Lower lobe of right lung (tissue), 2 donors: ENCODE results near the gene MAP3K14. TPM values are rescaled to one million over a fixed set of nuclear protein-coding genes. Genes with fewer than 3 reads are reported as not detected.
A peak's percentile ranks its signal among the peaks of the same experiment; 100 is the strongest.

ENCODE experiments used
- ATAC-seq, 2 donors: fragments of 200-7000 bp; cut with Tn5 transposase; one replicate each; pipeline ENCODE4 v1.9.1; 2020 to 2022; ENCODE audit warnings: mild to moderate bottlenecking in 2 of 2, moderate library complexity in 2 of 2
- DNase-seq: peaks from one replicate; pipeline ENCODE4 v3.0.0-alpha.2; 2020
- H3K27ac ChIP-seq: fragments of 200-600 bp; one replicate; pipeline ENCODE4 v1.8.0; 2022
- H3K27me3 ChIP-seq: fragments of 200-600 bp; one replicate; pipeline ENCODE4 v1.8.0; 2022; ENCODE audit warnings: low read depth
- H3K36me3 ChIP-seq: fragments of 200-600 bp; one replicate; pipeline ENCODE4 v1.8.0; 2022; ENCODE audit warnings: mild to moderate bottlenecking
- H3K4me1 ChIP-seq: fragments of 200-600 bp; one replicate; pipeline ENCODE4 v1.8.0; 2022
- H3K4me3 ChIP-seq: fragments of 200-600 bp; one replicate; pipeline ENCODE4 v1.8.0; 2022; ENCODE audit warnings: mild to moderate bottlenecking
- H3K9me3 ChIP-seq: fragments of 200-600 bp; one replicate; pipeline ENCODE4 v1.8.0; 2022
- CTCF ChIP-seq: fragments of 200-600 bp; IDR thresholded peaks from one replicate; pipeline ENCODE4 v1.8.0; 2022; ENCODE audit warnings: antibody characterized with exemption, mild to moderate bottlenecking
- intact Hi-C: fragments of 100-400 bp; cut with DNase I; formaldehyde crosslinking; loops from one replicate; pipeline ENCODE4 v1.11.0; 2022
- total RNA-seq: library from RNA; stranded (reverse); fragmentation: NEBNext Ultra II Directional; extraction: Animal tissue kit (Norgen Biotek cat#: 25700); gene quantifications from one replicate; pipeline ENCODE4 v1.2.1, GENCODE V29; 2021
- donor health status: DM: no; HTN: yes; CAD: no; lungs with severe emphysema.

Gene MAP3K14
- total RNA-seq, 1 donor from 2014 or later: 9.3 TPM

DNA sequence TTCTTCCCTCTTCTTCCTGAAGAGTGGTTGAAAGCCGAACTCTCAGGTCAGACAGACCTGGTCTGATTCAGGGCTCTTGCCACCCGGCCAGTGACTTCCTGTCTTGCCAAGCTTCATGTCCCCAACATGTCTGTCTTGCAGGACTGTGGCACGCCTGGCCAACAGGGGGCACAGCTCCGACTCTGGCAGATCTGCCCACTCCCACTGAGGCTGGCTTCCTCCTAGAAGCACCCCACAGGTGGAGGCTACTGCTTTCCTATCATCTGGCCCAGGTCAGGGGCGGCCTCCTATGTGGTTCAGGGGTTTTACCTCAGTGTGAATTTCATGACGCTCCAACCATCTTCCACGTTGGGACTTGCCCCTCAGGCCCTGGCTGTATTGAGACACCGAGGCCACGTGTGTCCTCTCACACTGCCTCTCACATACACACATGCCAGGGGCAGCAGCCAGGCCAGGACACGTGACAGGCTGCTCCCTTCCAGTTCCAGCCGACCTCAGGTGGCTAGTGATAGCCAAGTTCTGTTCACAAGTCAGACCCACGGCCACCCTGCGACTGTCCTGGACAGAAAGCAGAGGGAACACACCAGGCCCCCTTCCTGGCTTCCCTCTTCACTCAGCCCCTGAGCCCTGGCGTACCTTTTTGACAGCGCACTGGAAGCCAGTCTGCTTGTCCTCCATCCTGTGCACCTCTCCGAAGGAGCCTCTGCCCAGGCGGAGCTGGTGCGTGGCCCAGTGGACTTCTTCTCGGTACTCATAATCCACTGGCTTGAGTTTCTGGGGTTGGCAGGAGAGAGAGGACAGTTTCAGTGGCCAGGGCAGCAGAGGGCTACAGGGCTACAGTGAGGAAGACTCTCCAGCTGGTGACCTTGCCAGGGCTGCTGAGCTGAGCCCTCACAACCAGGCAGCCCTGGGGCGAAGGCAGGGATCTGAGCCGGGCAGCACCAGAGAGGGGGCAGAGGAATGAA lies 32.4 kb downstream of the MAP3K14 start:
- H3K36me3 ChIP-seq: peaks cover 91% of the 10 kb centered on the region

GRCh38 chr17:45283711-45284110 lies 33.1 kb downstream of the MAP3K14 start:
- intact Hi-C loops: no loop called here
- H3K4me1 ChIP-seq: peaks cover 32% of the 10 kb centered on the region

More for the DNA sequence above, 32.4 kb downstream of the MAP3K14 start:
- DNase-seq (no peak), ATAC-seq (no peak)
- Histone ChIP-seq H3K4me1 (peaks cover 35% of the 10 kb centered on the region), H3K9me3 (no peaks in the 10 kb centered on the region), H3K4me3 (no peak overlapping the region), H3K27ac (no peak overlapping the region), H3K27me3 (no peaks in the 10 kb centered on the region)
- peak; percentile 29 for TF ChIP-seq CTCF
- intact Hi-C loops: no loop called here

GRCh38 chr17:45282683-45283644 lies 33.9 kb downstream of the MAP3K14 start:
- intact Hi-C loops: no loop called here
- no peak for TF ChIP-seq CTCF
- H3K27ac ChIP-seq: peak overlapping the region; percentile 31

More at GRCh38 chr17:45283711-45284110, 33.1 kb downstream of the MAP3K14 start:
- ATAC-seq: no peak
- Histone ChIP-seq H3K27me3 (no peaks in the 10 kb centered on the region), H3K4me3 (no peak overlapping the region), H3K9me3 (no peaks in the 10 kb centered on the region), H3K27ac (peak overlapping the region; percentile 31), H3K36me3 (peaks cover 88% of the 10 kb centered on the region)
- DNase-seq: peak; percentile 23
- no peak for TF ChIP-seq CTCF

GRCh38 chr17:45279898-45280297 lies 36.9 kb downstream of the MAP3K14 start:
- Histone ChIP-seq H3K27me3 (no peaks in the 10 kb centered on the region), H3K36me3 (peaks cover 49% of the 10 kb centered on the region), H3K4me3 (no peak overlapping the region), H3K4me1 (peaks cover 47% of the 10 kb centered on the region), H3K27ac (no peak overlapping the region), H3K9me3 (no peaks in the 10 kb centered on the region)
- ATAC-seq (no peak), DNase-seq (peak; percentile 8)
- TF ChIP-seq CTCF: no peak
- intact Hi-C loops: loop anchor here (5.0 kb wide), 1 partner anchor 102 kb away; no protein-coding TSS in a partner anchor

More at GRCh38 chr17:45282683-45283644, 33.9 kb downstream of the MAP3K14 start:
- no peaks in the 10 kb centered on the region for H3K9me3 ChIP-seq
- DNase-seq (peak; percentile 60), ATAC-seq (peak; percentile 85 to 90)
- H3K4me3 ChIP-seq: no peak overlapping the region
- no peaks in the 10 kb centered on the region for H3K27me3 ChIP-seq
- peaks cover 80% of the 10 kb centered on the region for H3K36me3 ChIP-seq
- H3K4me1 ChIP-seq: peaks cover 32% of the 10 kb centered on the region

GRCh38 chr17:45277992-45278391 lies 38.8 kb downstream of the MAP3K14 start:
- peaks cover 35% of the 10 kb centered on the region for H3K4me1 ChIP-seq
- H3K27ac ChIP-seq: peak overlapping the region; percentile 71
- H3K4me3 ChIP-seq: no peak overlapping the region
- intact Hi-C loops: loop anchor here (5.0 kb wide), 1 partner anchor 104 kb away; no protein-coding TSS in a partner anchor
- no peak for DNase-seq
- peaks cover 47% of the 10 kb centered on the region for H3K36me3 ChIP-seq
- no peak for TF ChIP-seq CTCF
- no peaks in the 10 kb centered on the region for H3K9me3 ChIP-seq
- peak; percentile 75 to 87 for ATAC-seq
- no peaks in the 10 kb centered on the region for H3K27me3 ChIP-seq
